ENCODE measurements around the gene FFAR3. TPM values are rescaled to one million over a fixed set of nuclear protein-coding genes. Genes with fewer than 3 reads are reported as not detected.
"Not testable (repeated sequence)": the region's sequence is repeated elsewhere in the genome, so short reads cannot be mapped to it uniquely, and the experiment has no call there.

Gene FFAR3
- total RNA-seq, 1 donor = 0.54 TPM

- no peak for DNase-seq (ENCODE audit: low read depth in 2 of 3, low spot score in 2 of 3)
These were observed 15.2 kb downstream of the FFAR3 start for GRCh38 chr19:35373492-35373891.

DNA sequence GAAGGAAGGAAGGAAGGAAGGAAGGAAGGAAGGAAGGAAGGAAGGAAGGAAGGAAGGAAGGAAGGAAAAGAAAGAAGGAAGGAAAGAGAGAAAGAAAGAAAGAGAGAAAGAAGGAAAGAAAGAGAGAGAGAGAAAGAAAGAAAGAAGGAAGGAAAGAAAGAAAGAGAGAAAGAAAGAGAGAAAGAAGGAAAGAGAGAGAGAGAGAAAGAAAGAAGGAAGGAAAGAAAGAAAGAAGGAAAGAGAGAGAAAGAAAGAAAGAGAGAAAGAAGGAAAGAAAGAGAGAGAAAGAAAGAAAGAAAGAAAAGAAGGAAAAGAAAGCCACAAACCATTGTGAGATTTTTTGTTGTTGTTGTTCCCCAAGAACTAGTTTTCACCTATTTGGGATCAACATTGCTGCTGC, 15.8 kb downstream of the FFAR3 start:
- not testable (repeated sequence) for DNase-seq (ENCODE audit: low read depth in 2 of 3, low spot score in 2 of 3)

GRCh38 chr19:35375505-35376307, 17.4 kb downstream of the FFAR3 start:
- DNase-seq (ENCODE audit: low read depth in 2 of 3, low spot score in 2 of 3) = no peak

DNA sequence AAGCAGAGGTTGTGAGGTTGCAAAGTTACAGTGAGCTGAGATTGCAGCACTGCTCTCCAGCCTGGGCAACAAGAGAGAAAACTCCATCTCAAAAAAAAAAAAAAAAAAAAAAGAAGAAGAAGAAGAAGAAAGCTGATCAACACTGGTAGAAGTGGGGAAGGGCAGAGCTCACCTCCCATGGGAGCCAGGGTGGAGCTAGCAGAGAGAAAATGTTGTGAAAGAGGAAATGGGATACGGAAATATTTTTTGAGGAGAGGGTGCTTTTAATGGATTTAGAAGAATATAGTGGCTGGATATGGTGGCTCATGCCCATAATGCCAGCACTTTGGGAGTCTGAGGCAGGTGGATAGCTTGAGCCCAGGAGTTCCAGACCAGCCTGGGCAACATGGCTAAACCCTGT, 19.4 kb downstream of the FFAR3 start:
- DNase-seq (ENCODE audit: low read depth in 2 of 3, low spot score in 2 of 3) = no peak

DNA sequence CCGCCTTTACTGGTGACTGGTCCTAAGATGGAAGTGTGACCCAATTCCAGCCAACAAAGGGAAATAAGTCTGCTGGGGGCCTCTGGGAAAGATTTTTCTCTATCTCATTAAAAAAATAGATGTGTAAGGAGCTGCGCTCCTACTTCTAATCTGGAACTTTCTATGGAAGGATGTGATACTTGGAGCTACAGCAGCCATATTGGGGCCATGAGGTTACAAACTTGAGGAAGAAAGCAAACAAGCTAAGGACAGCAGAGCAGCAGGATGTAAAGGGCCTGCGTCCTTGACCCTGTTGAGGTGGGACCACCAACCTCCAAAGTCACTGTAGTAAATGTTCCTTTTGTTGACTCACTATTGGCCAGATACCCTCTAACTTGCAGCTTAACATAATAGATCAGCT, 20.1 kb downstream of the FFAR3 start:
- no peak for DNase-seq (ENCODE audit: low read depth in 2 of 3, low spot score in 2 of 3)

GRCh38 chr19:35379545-35379944, 21.3 kb downstream of the FFAR3 start:
- not testable (repeated sequence) for DNase-seq (ENCODE audit: low read depth in 2 of 3, low spot score in 2 of 3)

GRCh38 chr19:35379992-35380391, 21.7 kb downstream of the FFAR3 start:
- no peak for DNase-seq (ENCODE audit: low read depth in 2 of 3, low spot score in 2 of 3)

DNA sequence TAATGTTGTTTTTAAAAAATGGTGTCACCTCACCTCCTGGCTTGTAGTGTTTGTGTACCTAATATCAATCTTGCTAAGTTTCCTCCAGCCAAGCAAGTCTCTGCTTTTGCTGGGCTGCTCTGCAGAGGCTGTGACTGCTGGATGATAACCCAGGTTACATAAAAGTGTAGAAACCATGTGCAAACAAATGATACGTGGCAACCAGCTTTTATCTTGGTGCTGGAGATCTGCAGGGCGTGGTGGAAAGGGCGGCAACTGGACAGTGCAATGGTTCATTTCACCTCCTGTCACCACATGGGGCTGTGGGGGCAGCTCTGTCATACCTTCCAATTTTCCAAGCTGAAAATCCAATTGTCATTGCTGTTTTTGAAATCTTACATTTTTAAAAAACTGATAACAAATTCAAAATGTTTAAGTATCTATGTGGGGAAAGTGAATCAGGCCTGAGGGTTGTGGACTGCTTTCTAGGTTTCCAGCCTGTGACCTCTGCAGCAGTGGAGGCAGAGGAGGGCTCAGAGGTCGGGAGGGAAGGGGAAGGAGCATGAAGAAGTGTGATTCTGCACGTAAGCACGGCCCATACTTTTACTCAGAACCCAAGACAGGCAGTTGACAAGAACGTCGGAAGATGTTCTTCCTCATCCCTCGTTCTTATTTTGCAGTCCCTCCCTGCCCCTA, 22.3 kb downstream of the FFAR3 start:
- DNase-seq (ENCODE audit: low read depth in 2 of 3, low spot score in 2 of 3) = no peak

DNA sequence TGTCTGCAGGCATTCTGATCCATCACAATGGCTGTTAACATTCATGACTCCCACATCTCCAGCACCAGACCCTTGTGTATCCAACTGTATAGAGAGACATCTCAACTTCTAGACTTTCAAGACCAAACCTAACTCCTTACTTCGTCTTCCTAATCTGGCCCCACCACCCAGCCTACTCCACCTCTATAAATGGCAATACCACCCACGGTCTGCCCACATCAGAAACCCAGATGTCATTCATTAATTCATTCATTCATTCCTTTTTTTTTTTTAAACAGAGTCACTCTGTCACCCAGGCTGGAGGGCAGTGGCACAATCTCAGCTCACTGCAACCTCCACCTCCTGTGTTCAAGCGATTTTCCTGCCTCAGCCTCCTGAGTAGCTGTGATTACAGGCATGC, 23.1 kb downstream of the FFAR3 start:
- DNase-seq (ENCODE audit: low read depth in 2 of 3, low spot score in 2 of 3) = no peak

- DNase-seq (ENCODE audit: low read depth in 2 of 3, low spot score in 2 of 3) = no peak
These were observed 23.7 kb downstream of the FFAR3 start for GRCh38 chr19:35381926-35382325.

DNA sequence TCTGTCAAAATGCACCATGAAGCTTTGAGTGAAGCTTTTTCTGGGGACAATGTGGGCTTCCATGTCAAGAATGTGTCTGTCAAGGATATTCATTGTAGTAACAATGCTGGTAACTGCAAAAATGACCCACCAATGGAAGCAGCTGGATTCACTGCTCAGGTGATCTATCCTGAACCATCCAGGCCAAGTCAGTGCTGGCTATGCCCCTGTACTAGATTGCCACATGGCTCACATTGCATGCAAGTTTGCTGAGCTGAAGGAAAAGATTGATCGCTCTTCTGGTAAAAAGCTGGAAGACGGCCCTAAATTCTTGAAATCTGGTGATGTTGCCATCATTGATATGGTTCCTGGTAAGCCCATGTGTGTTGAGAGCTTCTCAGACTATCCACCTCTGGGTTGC, 25.3 kb downstream of the FFAR3 start:
- DNase-seq (ENCODE audit: low read depth in 2 of 3, low spot score in 2 of 3) = no peak

GRCh38 chr19:35388277-35389054, 30.2 kb downstream of the FFAR3 start:
- no peak for DNase-seq (ENCODE audit: low read depth in 2 of 3, low spot score in 2 of 3)

GRCh38 chr19:35389192-35389861, 31.1 kb downstream of the FFAR3 start:
- DNase-seq (ENCODE audit: low read depth in 2 of 3, low spot score in 2 of 3) = no peak

GRCh38 chr19:35392742-35393715, 34.8 kb downstream of the FFAR3 start:
- peak in 1 of 3 donors; percentile 50 for DNase-seq (ENCODE audit: low read depth in 2 of 3, low spot score in 2 of 3)

DNA sequence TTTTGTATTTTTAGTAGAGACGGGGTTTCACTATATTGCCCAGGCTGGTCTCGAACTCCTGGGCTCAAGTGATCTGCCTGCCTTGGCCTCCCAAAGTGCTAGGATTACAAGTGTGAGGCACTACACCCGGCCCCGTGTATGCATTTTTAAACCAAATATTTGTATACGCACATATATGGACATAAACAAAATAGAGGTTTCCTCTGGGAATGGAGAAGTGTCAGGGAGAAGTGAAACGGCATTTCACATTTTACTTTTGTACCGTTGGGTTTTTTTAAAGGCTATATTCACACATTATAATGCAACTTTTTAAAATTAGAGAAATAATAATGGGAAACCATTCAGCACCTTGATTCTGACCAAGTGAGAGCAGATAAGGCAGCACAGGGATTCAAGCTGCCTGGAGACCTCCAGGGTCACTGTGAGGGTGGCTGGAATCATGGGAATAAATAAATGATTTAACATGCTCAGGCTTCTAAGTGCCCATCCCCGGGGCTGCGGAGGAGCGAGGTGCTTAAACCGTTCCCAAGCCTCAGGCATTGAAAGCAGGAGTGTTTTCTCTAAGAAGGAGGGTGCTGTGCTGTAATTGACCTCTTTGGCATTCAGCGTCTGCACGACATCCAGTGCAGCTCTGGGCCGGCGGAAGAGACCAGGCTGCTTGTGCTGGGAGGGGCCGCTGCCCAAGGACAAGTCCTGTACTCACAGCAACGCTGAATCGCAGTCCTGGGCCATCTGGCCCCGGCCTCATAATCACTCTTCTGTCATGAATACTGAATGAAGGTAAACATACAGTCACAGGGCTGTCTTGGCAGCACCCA, 37.3 kb downstream of the FFAR3 start:
- no peak for DNase-seq (ENCODE audit: low read depth in 2 of 3, low spot score in 2 of 3)

- no peak for DNase-seq (ENCODE audit: low read depth in 2 of 3, low spot score in 2 of 3)
These were observed 38.1 kb downstream of the FFAR3 start for GRCh38 chr19:35396240-35396885.

DNA sequence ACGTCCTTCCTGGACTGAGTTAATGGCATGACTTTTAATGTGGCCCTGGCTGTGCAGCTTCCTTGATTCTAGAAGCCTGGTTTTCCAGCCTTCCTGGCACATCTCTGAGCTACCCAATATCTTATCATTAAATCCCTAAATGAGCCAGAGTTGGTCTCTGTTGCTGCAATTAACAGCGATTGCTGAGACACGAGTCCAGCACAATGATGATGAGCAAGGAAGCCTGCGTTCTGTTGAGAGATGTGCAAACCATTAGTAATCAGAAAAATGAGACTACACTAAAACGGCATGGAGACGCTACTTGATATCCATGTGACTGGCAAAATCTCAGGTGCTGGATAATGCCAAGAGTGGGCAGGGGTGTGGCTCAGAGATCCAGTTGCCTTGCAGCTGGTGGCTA, 38.8 kb downstream of the FFAR3 start:
- DNase-seq (ENCODE audit: low read depth in 2 of 3, low spot score in 2 of 3) = no peak

DNA sequence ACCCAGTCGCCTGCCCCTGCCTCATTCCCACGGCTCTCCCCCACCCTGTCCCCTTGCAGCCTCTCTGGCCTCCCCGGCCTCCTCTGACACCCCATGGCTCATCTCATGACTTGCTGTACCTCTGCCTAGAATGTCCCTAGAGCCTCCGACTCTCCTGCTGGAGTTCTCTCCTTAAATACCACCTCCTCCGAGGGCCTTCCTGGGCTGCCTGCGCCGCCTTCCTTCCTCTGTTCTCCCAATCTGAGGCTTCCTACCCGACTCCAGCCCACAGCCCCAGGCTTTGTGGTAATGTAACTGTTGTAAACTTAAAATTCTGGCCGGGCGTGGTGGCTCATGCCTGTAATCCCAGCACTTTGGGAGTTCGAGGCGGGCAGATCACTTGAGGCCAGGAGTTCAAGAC, 40.3 kb downstream of the FFAR3 start:
- DNase-seq (ENCODE audit: low read depth in 2 of 3, low spot score in 2 of 3) = no peak

Measured in hematopoietic multipotent progenitor cell (in vitro differentiated cells).